ENCODE data around the gene GRID1.

DNA sequence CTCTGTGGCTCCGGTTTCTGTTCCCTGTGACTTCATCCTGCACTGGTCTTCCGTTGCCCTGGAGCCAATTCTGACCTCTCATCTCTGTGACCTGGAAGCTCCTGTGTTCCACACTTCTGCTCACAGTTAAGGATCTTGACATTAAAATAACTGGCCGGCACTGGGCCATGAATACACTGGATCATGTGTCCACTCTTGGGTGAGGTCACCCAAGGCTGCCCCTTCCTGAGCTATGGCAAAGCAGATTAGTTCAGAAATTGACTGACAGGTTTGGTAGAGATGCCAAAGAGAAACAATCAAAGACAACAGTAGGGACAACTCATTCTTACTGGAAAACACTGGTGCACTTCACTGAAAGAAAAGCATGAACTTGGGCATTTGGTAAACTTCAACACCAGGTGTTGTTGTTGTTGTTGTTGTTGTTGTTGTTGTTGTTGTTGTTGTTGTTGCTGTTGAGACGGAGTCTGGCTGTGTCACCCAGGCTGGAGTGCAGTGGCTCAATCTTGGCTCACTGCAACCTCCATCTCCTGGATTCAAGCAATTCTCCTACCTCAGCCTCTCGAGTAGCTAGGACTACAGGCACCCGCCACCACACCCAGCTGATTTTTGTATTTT, 36.7 kb upstream of the GRID1 start:
- TF ChIP-seq, protein P1, sequence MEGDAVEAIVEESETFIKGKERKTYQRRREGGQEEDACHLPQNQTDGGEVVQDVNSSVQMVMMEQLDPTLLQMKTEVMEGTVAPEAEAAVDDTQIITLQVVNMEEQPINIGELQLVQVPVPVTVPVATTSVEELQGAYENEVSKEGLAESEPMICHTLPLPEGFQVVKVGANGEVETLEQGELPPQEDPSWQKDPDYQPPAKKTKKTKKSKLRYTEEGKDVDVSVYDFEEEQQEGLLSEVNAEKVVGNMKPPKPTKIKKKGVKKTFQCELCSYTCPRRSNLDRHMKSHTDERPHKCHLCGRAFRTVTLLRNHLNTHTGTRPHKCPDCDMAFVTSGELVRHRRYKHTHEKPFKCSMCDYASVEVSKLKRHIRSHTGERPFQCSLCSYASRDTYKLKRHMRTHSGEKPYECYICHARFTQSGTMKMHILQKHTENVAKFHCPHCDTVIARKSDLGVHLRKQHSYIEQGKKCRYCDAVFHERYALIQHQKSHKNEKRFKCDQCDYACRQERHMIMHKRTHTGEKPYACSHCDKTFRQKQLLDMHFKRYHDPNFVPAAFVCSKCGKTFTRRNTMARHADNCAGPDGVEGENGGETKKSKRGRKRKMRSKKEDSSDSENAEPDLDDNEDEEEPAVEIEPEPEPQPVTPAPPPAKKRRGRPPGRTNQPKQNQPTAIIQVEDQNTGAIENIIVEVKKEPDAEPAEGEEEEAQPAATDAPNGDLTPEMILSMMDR (IDR thresholded peaks at IDR 0.05), result no peak
- TF ChIP-seq POLR2A (IDR thresholded peaks at IDR 0.05), result no peak

All from thyroid gland (tissue), 4 donors.